IPS-NIHi7 (cell line): Measurements from ENCODE around the gene PROSER3.

Experiments
- DNase-seq: peaks from one replicate; pipeline ENCODE4 v3.0.0; 2012; ENCODE audit warnings: mixed read lengths; ENCODE audit errors: extremely low spot score

The PROSER3 gene

GRCh38 chr19:35757749-35758608 lies at the start of gene PROSER3:
TSS of gene PROSER3 (plus strand) at chr19:35758176. CDS start at chr19:35758216, 40 bp downstream.
- peak; percentile 96 for DNase-seq

- no peak for DNase-seq
These were observed 49.6 kb upstream of the PROSER3 start for GRCh38 chr19:35708391-35708790.

- no peak for DNase-seq
These were observed 46.9 kb upstream of the PROSER3 start for GRCh38 chr19:35710784-35711723.

GRCh38 chr19:35712567-35713505 lies 45.1 kb upstream of the PROSER3 start:
- peak; percentile 29 for DNase-seq

GRCh38 chr19:35713506-35713850 lies 44.5 kb upstream of the PROSER3 start:
- DNase-seq = no peak

- no peak for DNase-seq
These were observed 44.0 kb upstream of the PROSER3 start for GRCh38 chr19:35713904-35714495.

GRCh38 chr19:35714601-35715354 lies 43.2 kb upstream of the PROSER3 start:
- peak; percentile 22 for DNase-seq

GRCh38 chr19:35715355-35715809 lies 42.6 kb upstream of the PROSER3 start:
- DNase-seq = no peak

- DNase-seq = peak; percentile 69
These were observed 41.8 kb upstream of the PROSER3 start for GRCh38 chr19:35715981-35716800.

GRCh38 chr19:35716801-35717664 lies 40.9 kb upstream of the PROSER3 start:
- DNase-seq = peak; percentile 86

GRCh38 chr19:35717665-35718344 lies 40.2 kb upstream of the PROSER3 start, which contains the start of gene KMT2B:
TSS of gene KMT2B (plus strand) at chr19:35718003. CDS start at chr19:35718019, 16 bp downstream.
- DNase-seq = peak; percentile 98

- peak; percentile 35 for DNase-seq
These were observed 39.5 kb upstream of the PROSER3 start for GRCh38 chr19:35718345-35719041.

GRCh38 chr19:35719402-35720162 lies 38.4 kb upstream of the PROSER3 start:
- no peak for DNase-seq

- DNase-seq = no peak
These were observed 37.8 kb upstream of the PROSER3 start for GRCh38 chr19:35720163-35720524.

GRCh38 chr19:35720648-35721047 lies 37.3 kb upstream of the PROSER3 start:
- DNase-seq = no peak

- DNase-seq = no peak
These were observed 36.6 kb upstream of the PROSER3 start for GRCh38 chr19:35721374-35721773.
